ENCODE data around the gene DET1.
"Not testable (repeated sequence)": the region's sequence is repeated elsewhere in the genome, so short reads cannot be mapped to it uniquely, and the experiment has no call there.

Gene DET1

GRCh38 chr15:88539441-88539840 lies 7.0 kb downstream of the DET1 start:
- DNase-seq: no peak

GRCh38 chr15:88538972-88539371 lies 7.5 kb downstream of the DET1 start:
- no peak for DNase-seq

- DNase-seq: no peak
These were observed 8.7 kb downstream of the DET1 start for GRCh38 chr15:88537591-88538317.

- no peak for DNase-seq
These were observed 10.7 kb downstream of the DET1 start for GRCh38 chr15:88535607-88536313.

GRCh38 chr15:88535100-88535499 lies 11.4 kb downstream of the DET1 start:
- no peak for DNase-seq

GRCh38 chr15:88533376-88533775 lies 13.1 kb downstream of the DET1 start:
- no peak for DNase-seq

DNA sequence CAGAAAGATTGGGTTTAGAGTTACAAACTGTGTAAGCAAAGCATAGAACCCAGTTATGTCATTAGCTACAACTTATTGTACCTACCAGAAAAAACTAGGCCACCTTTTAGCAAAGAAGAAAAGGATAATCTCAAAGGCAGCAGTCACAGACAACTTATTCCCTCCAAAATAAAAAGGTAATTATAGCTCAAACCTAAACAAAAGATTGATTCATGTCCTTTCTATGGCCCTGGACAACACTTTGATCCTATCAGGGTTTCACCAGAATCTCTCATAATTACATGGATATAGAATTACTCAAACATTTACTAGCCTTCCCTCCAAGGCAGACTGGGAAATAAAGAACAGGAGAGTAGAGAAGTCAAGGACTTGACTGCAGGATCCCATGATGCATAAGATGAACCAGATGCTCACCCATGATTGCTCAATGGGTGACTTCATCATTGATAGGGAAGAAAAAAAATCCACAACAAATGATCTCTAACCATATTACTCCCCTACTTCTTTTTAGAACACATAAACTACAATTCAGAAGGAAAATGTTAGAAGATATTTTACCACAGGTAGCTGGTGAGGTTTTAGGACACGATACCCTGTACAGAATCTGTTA lies 17.4 kb downstream of the DET1 start:
- no peak for DNase-seq

- no peak for DNase-seq
These were observed 20.1 kb downstream of the DET1 start for GRCh38 chr15:88526247-88526879.

GRCh38 chr15:88525418-88525817 lies 21.1 kb downstream of the DET1 start:
- no peak for DNase-seq

DNA sequence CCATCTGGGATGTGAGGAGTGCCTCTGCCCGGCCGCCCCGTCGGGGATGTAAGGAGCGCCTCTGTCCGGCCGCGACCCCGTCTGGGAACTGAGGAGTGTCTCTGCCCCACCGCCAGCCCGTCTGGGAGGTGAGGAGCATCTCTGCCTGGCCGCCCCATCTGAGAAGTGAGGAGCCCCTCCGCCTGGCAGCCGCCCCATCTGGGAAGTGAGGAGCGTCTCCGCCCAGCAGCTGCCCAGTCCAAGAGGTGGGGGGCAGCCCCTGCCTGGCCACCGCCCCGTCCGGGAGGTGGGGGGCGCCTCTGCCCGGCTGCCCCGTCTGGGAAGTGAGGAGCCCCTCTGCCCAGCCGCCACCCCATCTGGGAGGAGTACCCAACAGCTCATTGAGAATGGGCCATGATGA lies 22.4 kb downstream of the DET1 start:
- not testable (repeated sequence) for DNase-seq

DNA sequence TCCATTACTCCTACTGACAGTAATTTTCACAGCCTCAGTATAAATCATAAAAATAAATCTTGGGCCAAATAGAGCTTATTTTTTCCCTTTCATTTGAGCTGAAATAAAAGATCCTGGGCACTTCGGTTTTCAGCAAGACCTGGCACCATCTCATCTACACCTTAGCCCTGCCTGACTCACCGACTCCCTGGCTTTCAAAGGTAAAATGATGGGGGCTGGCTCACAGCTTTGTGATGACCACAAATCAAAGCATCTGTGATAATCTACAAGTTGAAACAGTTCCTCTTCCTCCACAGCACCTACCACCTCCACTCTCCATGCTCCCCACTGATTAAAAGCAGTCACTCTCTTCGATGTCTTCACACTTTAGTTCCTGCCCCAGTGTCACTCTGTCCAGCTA lies 27.6 kb downstream of the DET1 start:
- no peak for DNase-seq

GRCh38 chr15:88513195-88513594 lies 33.3 kb downstream of the DET1 start:
- DNase-seq: no peak

DNA sequence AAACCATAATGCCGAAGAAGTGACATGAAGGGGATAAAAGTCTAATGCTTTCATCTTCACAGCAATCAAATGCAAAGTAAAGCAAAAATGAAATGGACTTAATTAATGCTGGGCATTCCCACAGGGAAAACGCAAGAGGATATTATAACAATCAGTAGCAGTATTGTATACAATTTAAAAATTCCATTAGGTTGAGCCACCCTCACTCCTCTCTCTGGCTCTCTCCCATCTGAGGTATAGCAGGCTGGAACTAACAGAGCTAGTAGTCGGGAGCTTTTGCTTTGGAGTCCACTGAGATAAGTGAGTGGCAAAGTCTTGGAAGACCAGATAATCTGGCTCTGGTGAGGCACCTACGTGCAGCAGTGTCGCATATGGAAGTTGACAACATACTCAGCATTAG lies 33.9 kb downstream of the DET1 start:
- DNase-seq: no peak

DNA sequence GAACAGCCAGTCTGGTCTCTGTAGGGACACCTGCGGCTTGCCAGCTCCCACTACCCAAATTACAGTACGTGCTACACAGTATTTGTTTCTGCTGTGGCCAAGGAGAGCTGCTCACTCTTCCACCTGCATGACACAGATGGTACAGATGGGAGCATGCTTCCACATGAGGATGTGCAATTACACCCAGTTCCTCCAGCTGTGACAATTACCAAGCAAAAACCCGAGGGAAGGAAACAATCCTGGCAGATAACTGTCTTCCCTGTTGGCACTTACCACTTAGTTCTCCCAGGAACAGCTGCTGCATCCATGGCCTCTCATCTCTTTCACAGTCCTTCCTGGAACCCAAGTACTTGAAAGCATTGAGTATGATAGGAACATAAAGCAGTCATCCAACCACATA lies 34.4 kb downstream of the DET1 start:
- DNase-seq: no peak

- no peak for DNase-seq
These were observed 35.3 kb downstream of the DET1 start for GRCh38 chr15:88511161-88511560.

GRCh38 chr15:88509964-88510363 lies 36.5 kb downstream of the DET1 start:
- no peak for DNase-seq

GRCh38 chr15:88509321-88509720 lies 37.2 kb downstream of the DET1 start:
- no peak for DNase-seq

DNA sequence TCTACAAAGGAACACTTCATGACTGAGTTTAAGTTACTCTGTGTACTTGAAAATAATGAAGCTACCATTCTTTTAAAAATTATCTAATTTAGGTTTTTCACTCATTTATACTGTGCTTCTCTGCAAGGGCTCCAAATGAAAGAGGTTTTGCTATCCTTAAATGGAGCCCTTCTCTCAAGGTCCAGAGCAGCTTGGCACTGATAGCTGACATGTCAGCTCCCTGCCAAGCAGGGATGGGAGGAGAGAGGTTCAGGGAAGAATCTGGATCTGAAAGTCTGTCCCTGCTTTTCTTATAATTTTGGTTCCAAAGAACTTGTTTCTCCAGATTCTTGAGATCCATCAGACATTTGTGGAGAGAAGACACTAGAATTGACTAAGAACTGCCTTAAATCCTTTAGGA lies 39.9 kb downstream of the DET1 start:
- no peak for DNase-seq

- no peak for DNase-seq
These were observed 40.8 kb downstream of the DET1 start for GRCh38 chr15:88505721-88506120.

GRCh38 chr15:88504445-88504844 lies 42.0 kb downstream of the DET1 start:
- no peak for DNase-seq

DNA sequence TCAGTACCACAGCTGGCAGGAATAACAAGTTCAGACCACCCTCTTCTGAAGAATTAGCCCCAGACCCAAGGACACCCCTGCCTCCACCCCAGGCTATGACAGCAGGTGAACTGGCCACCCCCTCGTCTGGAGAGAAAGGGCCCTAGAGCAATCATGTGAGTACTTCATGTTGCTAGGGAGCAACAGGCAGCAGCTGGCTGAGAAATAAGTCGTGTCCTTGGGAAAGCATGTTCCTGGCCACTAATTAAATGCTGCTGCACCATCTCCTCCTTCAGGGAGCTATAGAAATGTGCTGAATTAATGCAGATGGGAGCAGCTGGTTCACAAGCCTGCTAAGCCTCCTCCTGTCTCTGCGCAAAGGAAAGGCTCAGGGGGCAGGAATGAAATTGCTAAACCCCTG lies 47.5 kb downstream of the DET1 start:
- no peak for DNase-seq

- no peak for DNase-seq
These were observed 49.2 kb downstream of the DET1 start for GRCh38 chr15:88497109-88497765.

- no peak for DNase-seq
These were observed 52.6 kb downstream of the DET1 start for GRCh38 chr15:88493844-88494243.

Data from DMS53 (cell line).